GM23338 (cell line): ENCODE measurements around the gene RABGAP1L. TPM values are rescaled to one million over a fixed set of nuclear protein-coding genes. Genes with fewer than 3 reads are reported as not detected.

Experiments used
- ATAC-seq: fragments of 200-7000 bp; cut with Tn5 transposase; 3 replicates; pipeline ENCODE4 v1.9.1; 2020
- DNase-seq: peaks from one replicate; pipeline ENCODE4 v3.0.0-alpha.2; 2015; ENCODE audit warnings: low spot score
- H2AFZ ChIP-seq: fragments of 200-600 bp; sonication (generic); 2 replicates; pipeline ENCODE4 v1.8.0; 2016; ENCODE audit warnings: antibody characterized with exemption, mild to moderate bottlenecking, moderate library complexity
- H3F3A ChIP-seq: fragments of 200-600 bp; sonication (generic); replicated peaks from 2 replicates; pipeline ENCODE4 v1.8.0; 2017; ENCODE audit warnings: antibody characterized with exemption, mixed run types, low read depth
- H3K27ac ChIP-seq: fragments of 200-600 bp; sonication (generic); 2 replicates; pipeline ENCODE4 v1.6.1; 2016; ENCODE audit warnings: low read depth
- H3K27me3 ChIP-seq: fragments of 200-600 bp; sonication (generic); 2 replicates; pipeline ENCODE4 v1.8.0; 2016; ENCODE audit warnings: mild to moderate bottlenecking, mixed run types, moderate library complexity; ENCODE audit not compliant: insufficient read depth
- H3K36me3 ChIP-seq: fragments of 200-600 bp; sonication (generic); 2 replicates; pipeline ENCODE4 v1.8.0; 2016; ENCODE audit warnings: mild to moderate bottlenecking; ENCODE audit not compliant: insufficient read depth
- H3K4me1 ChIP-seq: fragments of 200-600 bp; sonication (generic); 2 replicates; pipeline ENCODE4 v1.8.0; 2016; ENCODE audit warnings: mild to moderate bottlenecking, moderate library complexity; ENCODE audit not compliant: insufficient read depth
- H3K4me2 ChIP-seq: fragments of 200-600 bp; sonication (generic); 2 replicates; pipeline ENCODE4 v1.7.1; 2017; ENCODE audit warnings: mixed run types
- H3K4me3 ChIP-seq: fragments of 200-600 bp; sonication (generic); 2 replicates; pipeline ENCODE4 v1.6.1; 2016; ENCODE audit warnings: mixed run types
- H3K79me2 ChIP-seq: fragments of 200-600 bp; sonication (generic); replicated peaks from 2 replicates; pipeline ENCODE4 v1.8.0; 2017; ENCODE audit warnings: mild to moderate bottlenecking; ENCODE audit not compliant: insufficient read depth
- H3K9me2 ChIP-seq: fragments of 200-600 bp; sonication (generic); 2 replicates; pipeline ENCODE4 v1.8.0; 2017; ENCODE audit not compliant: insufficient read depth
- H4K20me1 ChIP-seq: fragments of 200-600 bp; sonication (generic); replicated peaks from 2 replicates; pipeline ENCODE4 v1.8.0; 2017; ENCODE audit warnings: mild to moderate bottlenecking; ENCODE audit not compliant: insufficient read depth
- H3K27ac Mint-ChIP-seq: 2 replicates; pipeline ENCODE4 v1.8.0; 2020; ENCODE audit warnings: inconsistent platforms, mild to moderate bottlenecking, moderate library complexity, mixed read lengths
- H3K27me3 Mint-ChIP-seq: 3 replicates; pipeline ENCODE4 v1.8.0; 2022; ENCODE audit warnings: low read depth, mild to moderate bottlenecking, moderate library complexity, mixed read lengths, inconsistent platforms; ENCODE audit not compliant: insufficient read depth, poor library complexity
- H3K36me3 Mint-ChIP-seq: 3 replicates; pipeline ENCODE4 v1.8.0; 2021; ENCODE audit warnings: low read depth, mild to moderate bottlenecking, inconsistent platforms, moderate library complexity, mixed read lengths
- H3K4me1 Mint-ChIP-seq: 3 replicates; pipeline ENCODE4 v1.8.0; 2020; ENCODE audit warnings: mild to moderate bottlenecking, inconsistent platforms, mixed read lengths
- H3K4me3 Mint-ChIP-seq: 3 replicates; pipeline ENCODE4 v1.8.0; 2021; ENCODE audit warnings: moderate library complexity, mild to moderate bottlenecking, inconsistent platforms, mixed read lengths
- H3K9me3 Mint-ChIP-seq: 3 replicates; pipeline ENCODE4 v1.8.0; 2020; ENCODE audit warnings: moderate library complexity, mild to moderate bottlenecking, inconsistent platforms, mixed read lengths
- ETS1 ChIP-seq: IDR thresholded peaks from 2 replicates; pipeline ENCODE4 v1.6.1; 2016; ENCODE audit warnings: antibody characterized with exemption
- EZH2 ChIP-seq: fragments of 200-600 bp; sonication (generic); IDR thresholded peaks from one replicate; pipeline ENCODE4 v1.8.0; 2017; ENCODE audit warnings: antibody characterized with exemption, mild to moderate bottlenecking, low read depth; ENCODE audit not compliant: unreplicated experiment
- EZH2phosphoT487 ChIP-seq: fragments of 200-600 bp; sonication (generic); IDR thresholded peaks from one replicate; pipeline ENCODE4 v1.8.1; 2018; ENCODE audit warnings: antibody characterized with exemption; ENCODE audit not compliant: unreplicated experiment
- ZNF462 ChIP-seq: fragments of 250-450 bp; sonication (Bioruptor Pico); IDR thresholded peaks from 2 replicates; pipeline ENCODE4 v1.5.0; 2020; ENCODE audit warnings: mild to moderate bottlenecking, moderate library complexity
- polyA plus RNA-seq: library from polyadenylated mRNA; unstranded; fragments of >200 nt; fragmentation: Nextera tagmentation; extraction: Ambion mirVana; gene quantifications from 2 replicates; pipeline ENCODE4 v1.2.1, GENCODE V29; 2016
- total RNA-seq: library from RNA; depleted of rRNA; stranded (reverse); fragments of >200 nt; shearing (Covaris generic); gene quantifications from 2 replicates; pipeline ENCODE4 v1.2.3, GENCODE V29; 2014

Gene RABGAP1L
- total and polyA plus RNA-seq, 2 experiments from 2014 or later = 83.2 to 136 TPM

GRCh38 chr1:174153085-174153824 is 6.1 kb upstream of the RABGAP1L start:
- Histone ChIP-seq H3K4me2 (no peak overlapping the region), H3K4me1 (peaks cover 5% of the 10 kb centered on the region; the same call in 1 of the 2 replicates), H3K27me3 (peaks cover 6% of the 10 kb centered on the region; the same call in 1 of the 2 replicates), H4K20me1 (no peaks in the 10 kb centered on the region), H3K79me2 (no peaks in the 10 kb centered on the region), H3K4me3 (no peak overlapping the region), H3F3A (no peaks in the 10 kb centered on the region), H3K36me3 (no peaks in the 10 kb centered on the region; the same call in 1 of the 2 replicates), H3K9me2 (no peaks in the 10 kb centered on the region), H2AFZ (no peak overlapping the region), H3K27ac (no peak overlapping the region)
- Mint-ChIP-seq H3K9me3 (peaks cover 5% of the 10 kb centered on the region), H3K4me3 (no peak overlapping the region), H3K36me3 (peaks cover 4% of the 10 kb centered on the region; the same call in 2 of the 3 replicates), H3K27me3 (peaks cover 2% of the 10 kb centered on the region), H3K4me1 (peaks cover 8% of the 10 kb centered on the region), H3K27ac (no peak overlapping the region)
- DNase-seq = no peak
- TF ChIP-seq EZH2 = no peak
- TF ChIP-seq EZH2phosphoT487 = no peak
- no peak for TF ChIP-seq ZNF462 (CRISPR knock-in tag)
- no peak for TF ChIP-seq ETS1
- no peak for ATAC-seq
